IMR-90 (cell line): ENCODE results near the gene PKHD1.

Source experiments
- CEBPB ChIP-seq: IDR thresholded peaks from 2 replicates; pipeline ENCODE4 v1.6.1; 2012; ENCODE audit warnings: low read depth, low read length, improper control_type of control experiment
- POLR2A ChIP-seq: IDR thresholded peaks from 2 replicates; pipeline ENCODE4 v1.6.1; 2012; ENCODE audit warnings: mild to moderate bottlenecking, low read depth, low read length
- TF ChIP-seq, protein P1 (sequence below): conservative IDR thresholded peaks from 2 replicates; pipeline ENCODE4 v1.5.1; 2012; ENCODE audit warnings: mild to moderate bottlenecking, low read depth, low read length, improper control_type of control experiment

DNA sequence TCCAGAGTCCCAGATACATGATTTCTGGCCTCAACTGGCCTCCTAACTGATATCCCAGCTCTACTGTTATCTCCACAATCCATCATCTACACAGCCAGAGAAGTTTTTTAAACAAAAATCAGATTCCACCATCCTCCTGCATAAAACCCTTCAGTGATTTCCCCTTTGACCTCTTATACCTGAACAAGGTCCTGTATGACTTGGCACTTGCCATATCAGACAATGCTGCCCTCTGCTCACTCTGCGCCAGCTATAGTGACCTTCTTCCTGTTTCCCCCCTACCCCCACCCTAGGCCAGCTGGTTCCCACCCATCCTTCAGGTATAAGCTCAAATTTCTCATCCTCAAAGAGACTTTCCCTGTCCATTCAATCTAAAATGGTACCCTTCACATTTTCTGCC, 322.2 kb downstream of the PKHD1 start:
- TF ChIP-seq POLR2A (no peak), CEBPB (no peak)
- TF ChIP-seq, protein P1, sequence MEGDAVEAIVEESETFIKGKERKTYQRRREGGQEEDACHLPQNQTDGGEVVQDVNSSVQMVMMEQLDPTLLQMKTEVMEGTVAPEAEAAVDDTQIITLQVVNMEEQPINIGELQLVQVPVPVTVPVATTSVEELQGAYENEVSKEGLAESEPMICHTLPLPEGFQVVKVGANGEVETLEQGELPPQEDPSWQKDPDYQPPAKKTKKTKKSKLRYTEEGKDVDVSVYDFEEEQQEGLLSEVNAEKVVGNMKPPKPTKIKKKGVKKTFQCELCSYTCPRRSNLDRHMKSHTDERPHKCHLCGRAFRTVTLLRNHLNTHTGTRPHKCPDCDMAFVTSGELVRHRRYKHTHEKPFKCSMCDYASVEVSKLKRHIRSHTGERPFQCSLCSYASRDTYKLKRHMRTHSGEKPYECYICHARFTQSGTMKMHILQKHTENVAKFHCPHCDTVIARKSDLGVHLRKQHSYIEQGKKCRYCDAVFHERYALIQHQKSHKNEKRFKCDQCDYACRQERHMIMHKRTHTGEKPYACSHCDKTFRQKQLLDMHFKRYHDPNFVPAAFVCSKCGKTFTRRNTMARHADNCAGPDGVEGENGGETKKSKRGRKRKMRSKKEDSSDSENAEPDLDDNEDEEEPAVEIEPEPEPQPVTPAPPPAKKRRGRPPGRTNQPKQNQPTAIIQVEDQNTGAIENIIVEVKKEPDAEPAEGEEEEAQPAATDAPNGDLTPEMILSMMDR: no peak
